LNCAP (cell line): ENCODE measurements around the gene LHX5.

ENCODE experiments used
- CTCF ChIP-seq: fragments of 450-650 bp; IDR thresholded peaks from 2 replicates; pipeline ENCODE4 v1.5.1; 2017; ENCODE audit warnings: mild to moderate bottlenecking

LHX5 gene

GRCh38 chr12:113435367-113435766 is 36.3 kb downstream of the LHX5 start:
- TF ChIP-seq CTCF, result no peak

GRCh38 chr12:113432986-113433385 is 38.7 kb downstream of the LHX5 start:
- TF ChIP-seq CTCF, result no peak

GRCh38 chr12:113428482-113428881 is 43.2 kb downstream of the LHX5 start:
- TF ChIP-seq CTCF, result no peak

GRCh38 chr12:113427882-113428281 is 43.8 kb downstream of the LHX5 start:
- TF ChIP-seq CTCF, result no peak

GRCh38 chr12:113425960-113426453 is 45.7 kb downstream of the LHX5 start:
- no peak for TF ChIP-seq CTCF

- peak; percentile 95 for TF ChIP-seq CTCF
Observed at GRCh38 chr12:113424915-113425823, 46.5 kb downstream of the LHX5 start.

- TF ChIP-seq CTCF, result no peak
Observed at GRCh38 chr12:113424456-113424855, 47.2 kb downstream of the LHX5 start.
